BJ (cell line): ENCODE data around the gene GALNT11. TPM values are rescaled to one million over a fixed set of nuclear protein-coding genes. Genes with fewer than 3 reads are reported as not detected.

Experiments
- CTCF ChIA-PET: fragments of 350-600 bp; formaldehyde crosslinking; extraction: SDS; loops from one replicate; lab custom pipeline; 2021; ENCODE audit warnings: antibody characterized with exemption, inconsistent platforms; lab: Yijun Ruan, JAX
- POLR2A ChIA-PET: fragments of 300-600 bp; sonication (Branson Sonifier 250); formaldehyde crosslinking; extraction: SDS; loops from one replicate; lab custom pipeline; 2021; ENCODE audit warnings: antibody characterized with exemption; lab: Charles Lee
- DNase-seq: peaks from one replicate; pipeline ENCODE4 v3.0.0-alpha.2; 2011; ENCODE audit warnings: low read depth
- H3K27me3 ChIP-seq: 2 replicates; pipeline ENCODE4 v1.6.0; 2011; ENCODE audit warnings: low read length; ENCODE audit not compliant: control insufficient read depth, insufficient read depth
- H3K36me3 ChIP-seq: 2 replicates; pipeline ENCODE4 v1.5.1; 2011; ENCODE audit warnings: low read length; ENCODE audit not compliant: control insufficient read depth, insufficient read depth
- H3K4me3 ChIP-seq: 2 replicates; pipeline ENCODE4 v1.5.1; 2011; ENCODE audit warnings: low read depth, mild to moderate bottlenecking, control low read depth, low read length
- polyA plus RNA-seq: library from polyadenylated mRNA; depleted of rRNA; stranded (reverse); fragments of >200 nt; gene quantifications from 2 replicates; pipeline ENCODE4 v1.2.3, GENCODE V29; 2011
- TF ChIP-seq, protein P1 (sequence below): IDR thresholded peaks from 2 replicates; pipeline ENCODE4 v1.5.1; 2011; ENCODE audit warnings: low read depth, mild to moderate bottlenecking, control low read depth, inconsistent platforms, low read length, moderate library complexity; ENCODE audit not compliant: insufficient read depth

GALNT11 gene
- polyA plus RNA-seq, 1 experiment = 18.7 TPM

DNA sequence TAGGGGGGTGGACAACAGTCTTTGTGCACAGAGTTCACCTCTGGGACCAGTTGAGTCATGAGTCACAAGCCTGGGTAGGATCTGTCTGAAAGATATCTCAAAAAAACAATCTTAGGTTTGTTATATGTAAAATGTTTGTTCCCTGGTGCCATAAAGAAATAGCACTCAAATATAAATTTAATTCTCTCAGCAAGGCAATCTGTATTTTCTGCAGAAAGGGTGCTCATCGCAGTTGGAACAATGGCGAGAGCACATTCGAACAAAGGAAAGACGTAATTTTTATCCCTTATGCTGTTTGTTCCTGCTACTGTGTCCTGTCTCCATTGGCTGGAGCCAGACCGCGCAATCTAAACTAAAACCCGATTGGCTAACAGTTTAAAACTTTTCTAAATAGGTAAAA is 63.7 kb downstream of the GALNT11 start:
- no peaks in the 10 kb centered on the region for H3K36me3 ChIP-seq
- POLR2A ChIA-PET = no interaction called here
- DNase-seq = no peak
- no peak overlapping the region for H3K4me3 ChIP-seq
- TF ChIP-seq, protein P1, sequence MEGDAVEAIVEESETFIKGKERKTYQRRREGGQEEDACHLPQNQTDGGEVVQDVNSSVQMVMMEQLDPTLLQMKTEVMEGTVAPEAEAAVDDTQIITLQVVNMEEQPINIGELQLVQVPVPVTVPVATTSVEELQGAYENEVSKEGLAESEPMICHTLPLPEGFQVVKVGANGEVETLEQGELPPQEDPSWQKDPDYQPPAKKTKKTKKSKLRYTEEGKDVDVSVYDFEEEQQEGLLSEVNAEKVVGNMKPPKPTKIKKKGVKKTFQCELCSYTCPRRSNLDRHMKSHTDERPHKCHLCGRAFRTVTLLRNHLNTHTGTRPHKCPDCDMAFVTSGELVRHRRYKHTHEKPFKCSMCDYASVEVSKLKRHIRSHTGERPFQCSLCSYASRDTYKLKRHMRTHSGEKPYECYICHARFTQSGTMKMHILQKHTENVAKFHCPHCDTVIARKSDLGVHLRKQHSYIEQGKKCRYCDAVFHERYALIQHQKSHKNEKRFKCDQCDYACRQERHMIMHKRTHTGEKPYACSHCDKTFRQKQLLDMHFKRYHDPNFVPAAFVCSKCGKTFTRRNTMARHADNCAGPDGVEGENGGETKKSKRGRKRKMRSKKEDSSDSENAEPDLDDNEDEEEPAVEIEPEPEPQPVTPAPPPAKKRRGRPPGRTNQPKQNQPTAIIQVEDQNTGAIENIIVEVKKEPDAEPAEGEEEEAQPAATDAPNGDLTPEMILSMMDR = no peak
- H3K27me3 ChIP-seq = no peaks in the 10 kb centered on the region
- CTCF ChIA-PET = no interaction called here

DNA sequence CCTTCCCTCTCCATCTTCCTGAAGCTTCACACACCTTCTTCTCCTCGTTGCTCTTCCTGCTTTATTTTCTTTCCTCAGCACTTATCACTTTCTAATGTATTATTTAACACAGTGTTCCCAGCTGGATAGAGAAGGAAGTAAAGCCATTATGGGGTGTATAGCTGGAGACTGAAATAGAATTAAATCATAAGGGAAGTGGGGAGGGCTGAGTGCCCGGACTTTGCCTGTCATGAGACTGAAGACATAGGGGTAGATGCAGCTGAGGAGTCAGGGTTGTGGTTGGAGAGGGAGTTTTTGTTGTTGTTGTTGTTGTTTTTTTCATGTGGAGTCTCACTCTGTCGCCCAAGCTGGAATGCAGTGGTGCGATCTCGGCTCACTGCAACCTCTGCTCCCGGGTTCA is 65.3 kb downstream of the GALNT11 start:
- CTCF ChIA-PET = interaction anchor here (0.9 kb wide), 1 partner anchor 23 kb away, joined by 3 read pairs; no protein-coding TSS in a partner anchor
- DNase-seq = no peak
- Histone ChIP-seq H3K4me3 (no peak overlapping the region), H3K27me3 (no peaks in the 10 kb centered on the region), H3K36me3 (no peaks in the 10 kb centered on the region)
- POLR2A ChIA-PET = no interaction called here
- TF ChIP-seq, protein P1 = no peak

GRCh38 chr7:152093717-152094116 is 68.2 kb downstream of the GALNT11 start:
- DNase-seq = no peak
- no peak overlapping the region for H3K4me3 ChIP-seq
- POLR2A ChIA-PET = no interaction called here
- no peaks in the 10 kb centered on the region for H3K27me3 ChIP-seq
- TF ChIP-seq, protein P1 = no peak
- no peaks in the 10 kb centered on the region for H3K36me3 ChIP-seq
- CTCF ChIA-PET = no interaction called here

GRCh38 chr7:152095771-152096170 is 70.3 kb downstream of the GALNT11 start:
- Histone ChIP-seq H3K4me3 (no peak overlapping the region), H3K27me3 (no peaks in the 10 kb centered on the region), H3K36me3 (no peaks in the 10 kb centered on the region)
- CTCF ChIA-PET = interaction anchor here (1.0 kb wide), 2 partner anchors 9 to 20 kb away, joined by 3 to 4 read pairs; no protein-coding TSS in a partner anchor
- TF ChIP-seq, protein P1 = no peak
- POLR2A ChIA-PET = interaction anchor here (0.5 kb wide), 1 partner anchor 75 kb away, joined by 21 read pairs; no protein-coding TSS in a partner anchor
- no peak for DNase-seq

GRCh38 chr7:152097330-152097729 is 71.9 kb downstream of the GALNT11 start:
- POLR2A ChIA-PET = no interaction called here
- no peak overlapping the region for H3K4me3 ChIP-seq
- H3K36me3 ChIP-seq = 0 out of 2 replicates have a peak, but pooled peaks cover 2% of the 10 kb centered on the region
- no peaks in the 10 kb centered on the region for H3K27me3 ChIP-seq
- TF ChIP-seq, protein P1 = no peak
- CTCF ChIA-PET = no interaction called here
- DNase-seq = no peak
